OCI-LY1 (cell line): ENCODE measurements around the gene COQ4.
A peak's percentile ranks its signal among the peaks of the same experiment; 100 is the strongest.

ENCODE experiments used
- H2AFZ ChIP-seq: fragments of 200-600 bp; sonication (generic), shearing (Covaris generic); 2 replicates; pipeline ENCODE4 v1.6.0; 2014; ENCODE audit warnings: antibody characterized with exemption, mild to moderate bottlenecking, low read length
- H3F3A ChIP-seq: fragments of 200-600 bp; sonication (generic), shearing (Covaris generic); 2 replicates; pipeline ENCODE4 v1.6.0; 2014; ENCODE audit warnings: mild to moderate bottlenecking, antibody characterized with exemption, low read length, moderate library complexity; ENCODE audit not compliant: insufficient read depth
- H3K27ac ChIP-seq: fragments of 200-600 bp; sonication (generic); 2 replicates; pipeline ENCODE4 v1.5.1; 2014; ENCODE audit warnings: low read length, mixed run types, mild to moderate bottlenecking, low read depth; ENCODE audit not compliant: poor library complexity, severe bottlenecking
- H3K27me3 ChIP-seq: fragments of 200-600 bp; sonication (generic); 2 replicates; pipeline ENCODE4 v1.6.0; 2014; ENCODE audit warnings: antibody characterized with exemption, mild to moderate bottlenecking, low read length, moderate library complexity; ENCODE audit not compliant: insufficient read depth
- H3K36me3 ChIP-seq: fragments of 200-600 bp; sonication (generic); 2 replicates; pipeline ENCODE4 v1.6.1; 2014; ENCODE audit warnings: mild to moderate bottlenecking, antibody characterized with exemption, low read length, moderate library complexity, mixed read lengths; ENCODE audit not compliant: insufficient read depth
- H3K4me1 ChIP-seq: fragments of 200-600 bp; sonication (generic); 2 replicates; pipeline ENCODE4 v1.5.1; 2014; ENCODE audit warnings: mild to moderate bottlenecking, low read length, moderate library complexity; ENCODE audit not compliant: insufficient read depth, severe bottlenecking
- H3K4me2 ChIP-seq: fragments of 200-600 bp; sonication (generic), shearing (Covaris generic); 2 replicates; pipeline ENCODE4 v1.6.1; 2014; ENCODE audit warnings: low read length
- H3K4me3 ChIP-seq: fragments of 200-600 bp; sonication (generic); 2 replicates; pipeline ENCODE4 v1.5.1; 2014; ENCODE audit warnings: low read length, low read depth, mild to moderate bottlenecking, mixed read lengths; ENCODE audit not compliant: poor library complexity, severe bottlenecking
- H3K79me2 ChIP-seq: fragments of 200-600 bp; shearing (Covaris generic); 2 replicates; pipeline ENCODE4 v1.6.1; 2016; ENCODE audit warnings: mixed run types, low read length, mixed read lengths; ENCODE audit not compliant: insufficient read depth
- H3K9ac ChIP-seq: fragments of 200-600 bp; sonication (generic), shearing (Covaris generic); 2 replicates; pipeline ENCODE4 v1.6.1; 2014; ENCODE audit warnings: mild to moderate bottlenecking, low read length, mixed read lengths
- H3K9me2 ChIP-seq: fragments of 200-600 bp; sonication (generic), shearing (Covaris generic); 2 replicates; pipeline ENCODE4 v1.6.1; 2014; ENCODE audit warnings: low read depth, mild to moderate bottlenecking, low read length, mixed read lengths
- H3K9me3 ChIP-seq: fragments of 200-600 bp; shearing (Covaris generic); 2 replicates; pipeline ENCODE4 v1.6.1; 2014; ENCODE audit warnings: low read length, mixed read lengths
- H4K20me1 ChIP-seq: fragments of 200-600 bp; sonication (generic), shearing (Covaris generic); 2 replicates; pipeline ENCODE4 v1.6.0; 2016; ENCODE audit warnings: mild to moderate bottlenecking, low read length; ENCODE audit not compliant: insufficient read depth
- CTCF ChIP-seq: fragments of 200-600 bp; sonication (generic), shearing (Covaris generic); IDR thresholded peaks from 2 replicates; pipeline ENCODE4 v1.5.1; 2017; ENCODE audit warnings: mild to moderate bottlenecking, antibody characterized with exemption, low read length, moderate library complexity, mixed read lengths
- EZH2 ChIP-seq: fragments of 200-600 bp; sonication (generic), shearing (Covaris generic); IDR thresholded peaks from 2 replicates; pipeline ENCODE4 v1.8.0; 2017; ENCODE audit warnings: borderline replicate concordance, mixed run types, mild to moderate bottlenecking, antibody characterized with exemption, low read length, moderate library complexity, mixed read lengths

The COQ4 gene

GRCh38 chr9:128361986-128362646, 39.5 kb downstream of the COQ4 start:
- Histone ChIP-seq H3K27me3 (no peaks in the 10 kb centered on the region), H3K9me3 (no peaks in the 10 kb centered on the region), H3K27ac (no peak overlapping the region), H3K4me2 (peak overlapping the region; percentile 71), H3F3A (no peaks in the 10 kb centered on the region), H3K36me3 (no peaks in the 10 kb centered on the region), H4K20me1 (no peaks in the 10 kb centered on the region), H2AFZ (peak overlapping the region; percentile 9; the same call in 1 of the 2 replicates), H3K4me3 (peak overlapping the region; percentile 55), H3K9ac (peak overlapping the region; percentile 42; the same call in 1 of the 2 replicates), H3K79me2 (no peaks in the 10 kb centered on the region), H3K9me2 (no peaks in the 10 kb centered on the region), H3K4me1 (peaks cover 21% of the 10 kb centered on the region)
- TF ChIP-seq CTCF: peak; percentile 97
- no peak for TF ChIP-seq EZH2

DNA sequence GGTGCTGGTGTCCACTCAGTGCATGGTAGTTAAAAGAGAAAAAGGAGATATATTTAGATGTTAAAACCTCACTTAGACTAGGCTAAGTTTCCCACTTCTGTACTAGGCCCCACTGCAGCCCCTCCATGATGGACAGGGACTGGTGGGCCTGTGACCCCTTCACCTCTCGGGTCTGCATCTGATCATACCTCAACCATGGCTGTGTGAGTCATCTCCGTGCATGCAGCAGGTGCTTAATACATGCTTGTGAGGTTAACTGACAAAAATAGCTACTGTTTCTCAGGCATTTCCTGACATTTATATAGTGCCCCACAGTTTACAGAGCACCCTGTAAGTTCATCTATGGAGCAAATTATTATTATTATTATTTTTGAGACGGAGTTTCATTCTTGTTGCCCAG, 40.1 kb downstream of the COQ4 start:
- no peaks in the 10 kb centered on the region for H3K79me2 ChIP-seq
- no peaks in the 10 kb centered on the region for H3F3A ChIP-seq
- no peak for TF ChIP-seq CTCF
- TF ChIP-seq EZH2: no peak
- H3K4me3 ChIP-seq: no peak overlapping the region
- peaks cover 21% of the 10 kb centered on the region for H3K4me1 ChIP-seq
- no peak overlapping the region for H2AFZ ChIP-seq
- no peaks in the 10 kb centered on the region for H4K20me1 ChIP-seq
- no peaks in the 10 kb centered on the region for H3K27me3 ChIP-seq
- H3K9me3 ChIP-seq: no peaks in the 10 kb centered on the region
- no peak overlapping the region for H3K9ac ChIP-seq
- no peak overlapping the region for H3K4me2 ChIP-seq
- H3K9me2 ChIP-seq: no peaks in the 10 kb centered on the region
- no peak overlapping the region for H3K27ac ChIP-seq
- H3K36me3 ChIP-seq: no peaks in the 10 kb centered on the region

DNA sequence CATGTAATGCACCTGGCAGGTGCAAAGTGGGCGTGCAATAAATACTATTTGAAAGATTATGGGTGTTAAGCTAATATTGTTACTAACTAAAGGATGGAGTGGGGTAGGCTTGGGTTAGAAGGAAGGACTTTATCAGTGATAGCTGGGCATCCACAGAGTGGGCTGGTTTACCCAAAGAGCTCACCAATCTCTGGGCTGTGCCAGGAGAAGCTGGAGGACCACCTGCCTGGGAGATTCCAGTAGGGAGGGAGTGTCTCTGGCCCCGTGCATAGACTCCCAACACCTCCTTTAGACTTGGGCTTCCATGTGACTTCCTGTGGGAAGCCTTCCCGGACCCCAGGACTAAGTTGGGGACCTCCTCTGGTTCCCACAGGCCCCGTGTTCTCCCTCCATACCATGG, 42.9 kb downstream of the COQ4 start:
- peaks cover 26% of the 10 kb centered on the region for H3K4me1 ChIP-seq
- no peaks in the 10 kb centered on the region for H3K9me2 ChIP-seq
- H2AFZ ChIP-seq: no peak overlapping the region
- TF ChIP-seq CTCF (no peak), EZH2 (no peak)
- no peak overlapping the region; the same call in 1 of the 2 replicates for H3K9ac ChIP-seq
- no peaks in the 10 kb centered on the region for H3K36me3 ChIP-seq
- no peak overlapping the region for H3K4me3 ChIP-seq
- H4K20me1 ChIP-seq: no peaks in the 10 kb centered on the region
- no peaks in the 10 kb centered on the region for H3K79me2 ChIP-seq
- no peak overlapping the region for H3K27ac ChIP-seq
- no peak overlapping the region for H3K4me2 ChIP-seq
- H3F3A ChIP-seq: no peaks in the 10 kb centered on the region
- no peaks in the 10 kb centered on the region for H3K27me3 ChIP-seq
- no peaks in the 10 kb centered on the region for H3K9me3 ChIP-seq
